Esophagus squamous epithelium (tissue), 4 donors: ENCODE data around the gene GAK.

Experiments used
- POLR2A ChIP-seq, 4 donors: fragments of 450-650 bp; IDR thresholded peaks; one replicate each; pipeline ENCODE4 v1.6.1; 2017; ENCODE audit warnings: antibody characterized with exemption in 4 of 4, mild to moderate bottlenecking in 4 of 4, moderate library complexity in 3 of 4
- TF ChIP-seq, protein P1 (sequence below), 6 experiments: fragments of 450-650 bp in 4 of 6; fragments of 200-600 bp in 2 of 6; sonication (generic) in 2 of 6; IDR thresholded peaks; one replicate each; pipeline ENCODE4 v1.5.1; 2016 to 2019; ENCODE audit warnings: antibody characterized with exemption in 6 of 6, mild to moderate bottlenecking in 4 of 6, moderate library complexity in 4 of 6

DNA sequence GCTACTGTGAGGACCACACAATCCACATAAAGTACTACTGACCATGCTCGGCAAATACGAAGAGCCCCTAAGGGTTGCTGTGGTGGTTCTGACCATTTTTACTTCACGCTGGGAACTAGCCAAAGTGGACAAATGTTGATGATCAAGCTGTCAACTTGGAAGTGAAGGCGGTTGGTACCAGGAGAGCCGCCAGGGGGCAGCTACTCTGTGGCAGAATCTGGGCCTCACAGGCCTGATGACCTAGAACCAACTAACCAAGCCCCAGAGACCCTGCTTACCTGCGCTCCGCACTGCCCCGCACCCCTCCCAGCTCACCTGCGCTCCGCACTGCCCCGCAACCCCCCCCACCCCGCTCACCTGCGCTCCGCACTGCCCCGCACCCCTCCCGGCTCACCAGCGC is 5.6 kb downstream of the GAK start:
- TF ChIP-seq, protein P1, sequence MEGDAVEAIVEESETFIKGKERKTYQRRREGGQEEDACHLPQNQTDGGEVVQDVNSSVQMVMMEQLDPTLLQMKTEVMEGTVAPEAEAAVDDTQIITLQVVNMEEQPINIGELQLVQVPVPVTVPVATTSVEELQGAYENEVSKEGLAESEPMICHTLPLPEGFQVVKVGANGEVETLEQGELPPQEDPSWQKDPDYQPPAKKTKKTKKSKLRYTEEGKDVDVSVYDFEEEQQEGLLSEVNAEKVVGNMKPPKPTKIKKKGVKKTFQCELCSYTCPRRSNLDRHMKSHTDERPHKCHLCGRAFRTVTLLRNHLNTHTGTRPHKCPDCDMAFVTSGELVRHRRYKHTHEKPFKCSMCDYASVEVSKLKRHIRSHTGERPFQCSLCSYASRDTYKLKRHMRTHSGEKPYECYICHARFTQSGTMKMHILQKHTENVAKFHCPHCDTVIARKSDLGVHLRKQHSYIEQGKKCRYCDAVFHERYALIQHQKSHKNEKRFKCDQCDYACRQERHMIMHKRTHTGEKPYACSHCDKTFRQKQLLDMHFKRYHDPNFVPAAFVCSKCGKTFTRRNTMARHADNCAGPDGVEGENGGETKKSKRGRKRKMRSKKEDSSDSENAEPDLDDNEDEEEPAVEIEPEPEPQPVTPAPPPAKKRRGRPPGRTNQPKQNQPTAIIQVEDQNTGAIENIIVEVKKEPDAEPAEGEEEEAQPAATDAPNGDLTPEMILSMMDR (IDR thresholded peaks at IDR 0.05): peak in 3 of 6 experiments; percentile 14 to 33 (median 31)
- TF ChIP-seq POLR2A (IDR thresholded peaks at IDR 0.05): no peak
